Central memory CD8-positive, alpha-beta T cell (primary cell): ENCODE measurements around the gene MANSC1.
"Not testable (repeated sequence)": the region's sequence is repeated elsewhere in the genome, so short reads cannot be mapped to it uniquely, and the experiment has no call there.

Experiments
- ATAC-seq: fragments of 150-1000 bp; cut with Tn5 transposase; replicated peaks from 2 replicates; pipeline ENCODE4 v1.10.0; 2022; ENCODE audit warnings: mild to moderate bottlenecking, moderate FRiP score, moderate number of reproducible peaks; ENCODE audit not compliant: poor library complexity, severe bottlenecking; ENCODE audit errors: extremely low read depth
- DNase-seq, 2 donors: peaks; one replicate each; pipeline ENCODE4 v3.0.0; 2021; ENCODE audit warnings: low spot score in 2 of 2
- H3K27ac Mint-ChIP-seq: one replicate; pipeline ENCODE4 v1.8.0; 2022; ENCODE audit warnings: low read depth, mild to moderate bottlenecking, moderate library complexity, mixed read lengths
- H3K27me3 Mint-ChIP-seq: one replicate; pipeline ENCODE4 v1.8.0; 2022; ENCODE audit warnings: mixed read lengths
- H3K36me3 Mint-ChIP-seq: one replicate; pipeline ENCODE4 v1.8.0; 2022; ENCODE audit warnings: mild to moderate bottlenecking, moderate library complexity, mixed read lengths; ENCODE audit not compliant: insufficient read depth
- H3K4me1 Mint-ChIP-seq: one replicate; pipeline ENCODE4 v1.8.0; 2022; ENCODE audit warnings: mixed read lengths
- H3K4me3 Mint-ChIP-seq: one replicate; pipeline ENCODE4 v1.8.0; 2022; ENCODE audit warnings: mild to moderate bottlenecking, moderate library complexity, mixed read lengths
- H3K9me3 Mint-ChIP-seq: one replicate; pipeline ENCODE4 v1.8.0; 2022; ENCODE audit warnings: mixed read lengths

The MANSC1 gene

DNA sequence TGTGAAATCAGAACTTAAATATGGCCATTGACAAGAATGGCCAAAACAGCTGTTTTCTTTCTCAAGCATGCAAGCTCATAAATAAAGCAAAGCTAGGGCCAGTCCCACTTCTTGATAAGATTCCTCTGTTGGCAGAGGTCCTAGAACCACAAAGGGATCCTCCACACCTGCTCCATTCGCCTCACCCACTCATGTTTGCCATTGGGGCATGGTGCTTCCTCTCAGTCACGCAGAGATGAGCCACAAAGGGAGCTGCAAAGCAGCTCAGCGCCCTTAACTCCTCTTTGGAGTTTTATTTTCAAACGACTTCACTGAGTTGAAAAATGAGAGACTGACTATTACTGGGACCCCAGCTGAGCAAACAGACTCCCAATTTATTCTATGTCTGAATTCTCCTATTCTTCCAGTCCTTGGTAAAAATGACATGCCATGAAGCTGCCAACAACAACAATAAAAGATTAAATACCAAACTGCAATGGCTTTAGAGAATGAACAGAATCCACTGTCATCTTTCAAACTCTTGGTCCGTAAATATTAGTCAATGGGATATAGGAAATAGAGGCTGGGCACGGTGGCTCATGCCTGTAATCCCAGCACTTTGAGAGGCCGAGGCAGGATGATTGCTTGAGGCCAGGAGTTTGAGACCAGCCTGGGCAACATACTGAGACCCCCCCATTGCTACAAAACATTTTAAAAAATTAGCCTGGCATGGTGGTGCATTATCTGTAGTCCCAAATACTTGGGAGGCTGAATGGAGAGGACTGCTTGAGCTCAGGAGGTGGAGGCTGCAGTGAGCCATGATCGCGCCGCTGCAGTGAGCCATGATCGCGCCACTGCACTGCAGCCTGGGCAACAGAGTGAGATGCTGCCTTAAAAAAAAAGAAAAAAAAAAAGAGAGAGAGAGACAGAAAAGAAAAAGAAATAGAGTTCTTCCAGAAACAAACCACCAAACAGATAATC, 16.4 kb downstream of the MANSC1 start:
- no peaks in the 10 kb centered on the region for H3K9me3 Mint-ChIP-seq
- peaks cover 7% of the 10 kb centered on the region for H3K4me1 Mint-ChIP-seq
- ATAC-seq (no peak), DNase-seq (no peak)
- no peak overlapping the region for H3K4me3 Mint-ChIP-seq
- H3K36me3 Mint-ChIP-seq: no peaks in the 10 kb centered on the region
- H3K27ac Mint-ChIP-seq: no peak overlapping the region
- peaks cover 27% of the 10 kb centered on the region for H3K27me3 Mint-ChIP-seq

GRCh38 chr12:12331896-12332295, 18.1 kb downstream of the MANSC1 start:
- Mint-ChIP-seq H3K27ac (no peak overlapping the region), H3K36me3 (no peaks in the 10 kb centered on the region), H3K4me3 (no peak overlapping the region), H3K27me3 (peaks cover 27% of the 10 kb centered on the region), H3K9me3 (no peaks in the 10 kb centered on the region), H3K4me1 (peaks cover 14% of the 10 kb centered on the region)
- no peak for DNase-seq
- no peak for ATAC-seq

DNA sequence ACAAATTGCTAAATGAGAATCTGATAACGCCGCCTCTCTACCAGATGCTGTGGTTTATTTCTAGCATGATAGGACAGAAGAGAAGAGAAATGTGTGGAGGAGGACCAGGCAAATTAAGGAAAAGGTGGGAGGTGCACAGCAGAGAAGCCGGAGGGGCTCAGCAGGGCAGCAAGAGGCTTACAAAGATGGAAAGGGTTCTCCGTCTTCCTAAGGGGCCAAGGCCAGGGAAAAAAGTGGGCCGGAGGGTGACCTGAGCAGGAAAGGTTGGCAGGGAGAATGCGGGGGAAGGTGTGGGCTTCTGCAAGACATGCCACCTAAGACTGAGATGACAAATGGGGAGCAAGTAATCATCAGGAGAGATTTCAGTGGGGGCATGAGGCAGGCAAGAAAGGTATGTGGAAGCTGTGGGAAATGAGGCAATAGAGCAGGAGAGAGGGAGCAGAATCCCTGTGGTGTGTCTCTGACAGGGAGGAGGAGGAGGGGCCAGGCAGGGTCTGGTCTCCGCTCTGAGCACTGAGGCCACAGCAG, 18.7 kb downstream of the MANSC1 start:
- Mint-ChIP-seq H3K9me3 (no peaks in the 10 kb centered on the region), H3K27ac (no peak overlapping the region), H3K27me3 (peaks cover 25% of the 10 kb centered on the region), H3K36me3 (no peaks in the 10 kb centered on the region), H3K4me3 (no peak overlapping the region), H3K4me1 (peaks cover 14% of the 10 kb centered on the region)
- DNase-seq (no peak), ATAC-seq (no peak)

DNA sequence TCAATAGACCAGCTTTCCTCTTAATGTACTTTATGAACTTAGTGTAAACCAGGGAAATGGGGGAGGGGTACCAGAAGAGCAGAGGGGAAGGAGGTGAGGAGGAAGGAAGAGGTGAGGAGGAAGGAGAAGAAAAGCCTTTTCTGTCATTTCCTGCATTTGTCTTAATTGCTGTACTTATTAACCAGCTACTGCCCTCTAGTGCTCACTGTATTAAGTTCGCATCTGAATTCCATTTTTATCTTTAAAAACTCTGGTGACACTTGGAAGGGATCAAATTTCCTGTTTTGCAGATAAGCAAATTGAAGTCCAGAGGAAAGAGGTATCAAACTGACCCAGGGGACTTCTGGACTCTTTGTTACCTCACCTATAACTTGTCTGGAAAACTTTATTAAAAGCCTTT, 22.2 kb downstream of the MANSC1 start:
- DNase-seq (no peak), ATAC-seq (no peak)
- Mint-ChIP-seq H3K27me3 (peaks cover 30% of the 10 kb centered on the region), H3K4me1 (peaks cover 7% of the 10 kb centered on the region), H3K27ac (no peak overlapping the region), H3K36me3 (no peaks in the 10 kb centered on the region), H3K4me3 (no peak overlapping the region), H3K9me3 (no peaks in the 10 kb centered on the region)

DNA sequence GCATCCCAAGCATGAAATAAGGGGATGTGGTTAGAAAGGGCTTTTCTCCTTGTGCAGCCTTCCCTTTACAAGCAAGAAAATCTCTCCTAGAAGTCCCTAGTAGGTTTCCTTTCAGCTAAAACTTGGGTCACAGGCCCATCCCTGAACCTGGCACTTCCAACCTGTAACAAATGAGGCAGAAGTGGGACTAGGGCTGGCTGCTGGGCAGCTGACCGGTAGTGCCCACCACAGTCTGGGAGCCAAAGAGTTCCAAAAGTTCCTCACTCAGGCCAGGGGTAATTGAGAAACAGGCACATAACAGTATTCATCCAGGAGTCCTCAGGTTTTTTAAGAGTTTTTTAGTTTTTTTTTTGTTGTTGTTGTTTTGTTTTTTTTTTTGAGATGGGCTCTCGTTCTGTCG, 23.8 kb downstream of the MANSC1 start:
- ATAC-seq (no peak), DNase-seq (no peak)
- Mint-ChIP-seq H3K27ac (no peak overlapping the region), H3K27me3 (peaks cover 33% of the 10 kb centered on the region), H3K4me3 (no peak overlapping the region), H3K36me3 (peaks cover 3% of the 10 kb centered on the region), H3K9me3 (no peaks in the 10 kb centered on the region), H3K4me1 (peaks cover 14% of the 10 kb centered on the region)

GRCh38 chr12:12323591-12323990, 26.5 kb downstream of the MANSC1 start:
- Mint-ChIP-seq H3K36me3 (peaks cover 3% of the 10 kb centered on the region), H3K4me3 (no peak overlapping the region), H3K4me1 (peaks cover 14% of the 10 kb centered on the region), H3K27me3 (peaks cover 21% of the 10 kb centered on the region), H3K9me3 (no peaks in the 10 kb centered on the region), H3K27ac (no peak overlapping the region)
- ATAC-seq: no peak
- DNase-seq: no peak

DNA sequence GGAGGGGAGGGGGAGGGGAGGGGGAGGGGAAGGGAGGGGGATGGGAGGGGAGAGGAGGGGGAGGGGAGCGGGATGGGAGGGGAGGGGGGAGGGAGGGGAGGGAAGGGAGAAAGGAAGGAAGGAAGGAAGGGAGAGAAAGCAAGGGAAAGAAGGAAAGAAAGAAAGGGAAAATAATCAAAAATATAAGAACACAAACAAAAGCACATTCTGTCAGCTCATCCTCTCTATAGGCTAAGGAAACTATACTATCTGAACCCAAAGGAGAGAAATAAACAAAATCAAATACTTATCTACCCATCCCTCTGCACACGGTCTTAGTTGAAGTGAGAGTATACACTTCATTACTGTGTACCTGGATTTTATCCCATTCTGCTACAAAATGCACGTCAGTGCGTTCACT, 26.9 kb downstream of the MANSC1 start:
- H3K4me3 Mint-ChIP-seq: no peak overlapping the region
- peaks cover 3% of the 10 kb centered on the region for H3K36me3 Mint-ChIP-seq
- H3K27ac Mint-ChIP-seq: no peak overlapping the region
- H3K27me3 Mint-ChIP-seq: peaks cover 21% of the 10 kb centered on the region
- H3K9me3 Mint-ChIP-seq: no peaks in the 10 kb centered on the region
- ATAC-seq (no peak), DNase-seq (no peak)
- H3K4me1 Mint-ChIP-seq: peaks cover 14% of the 10 kb centered on the region

DNA sequence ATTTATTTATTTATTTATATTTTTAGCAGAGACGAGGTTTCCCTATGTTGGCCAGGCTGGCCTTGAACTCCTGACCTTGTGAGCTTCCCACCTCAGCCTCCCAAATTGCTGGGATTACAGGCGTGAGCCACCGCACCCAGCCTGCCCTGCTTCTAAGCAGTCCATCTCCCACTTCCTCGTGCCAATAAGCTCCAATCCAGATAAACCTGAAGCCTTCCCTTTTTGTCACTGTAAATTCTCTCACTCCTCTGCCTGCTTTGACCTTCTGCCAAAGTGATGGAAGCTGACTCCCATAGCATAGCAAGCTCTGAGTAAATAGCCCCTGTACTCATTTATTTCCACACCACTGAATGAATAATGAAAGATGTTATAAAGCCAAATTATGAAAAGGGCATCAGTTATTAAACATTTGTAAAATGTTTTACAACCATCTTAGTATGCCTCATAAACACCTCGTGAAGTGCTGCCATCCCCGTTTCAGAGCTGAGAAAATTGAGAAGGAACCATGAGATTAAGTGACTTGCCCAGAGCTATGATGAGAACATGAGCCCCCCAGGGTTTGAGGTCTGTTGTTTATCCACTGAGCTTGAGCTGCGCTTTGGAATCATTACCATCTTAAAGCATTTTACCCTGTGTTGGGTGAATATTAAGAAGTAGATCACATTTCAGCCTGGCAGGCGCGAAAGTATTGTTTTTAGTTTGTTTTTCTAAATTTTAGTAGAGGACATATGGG, 30.4 kb downstream of the MANSC1 start:
- H3K9me3 Mint-ChIP-seq: no peaks in the 10 kb centered on the region
- ATAC-seq (no peak), DNase-seq (no peak)
- no peak overlapping the region for H3K27ac Mint-ChIP-seq
- peaks cover 3% of the 10 kb centered on the region for H3K36me3 Mint-ChIP-seq
- peaks cover 7% of the 10 kb centered on the region for H3K4me1 Mint-ChIP-seq
- H3K27me3 Mint-ChIP-seq: peaks cover 28% of the 10 kb centered on the region
- no peak overlapping the region for H3K4me3 Mint-ChIP-seq

DNA sequence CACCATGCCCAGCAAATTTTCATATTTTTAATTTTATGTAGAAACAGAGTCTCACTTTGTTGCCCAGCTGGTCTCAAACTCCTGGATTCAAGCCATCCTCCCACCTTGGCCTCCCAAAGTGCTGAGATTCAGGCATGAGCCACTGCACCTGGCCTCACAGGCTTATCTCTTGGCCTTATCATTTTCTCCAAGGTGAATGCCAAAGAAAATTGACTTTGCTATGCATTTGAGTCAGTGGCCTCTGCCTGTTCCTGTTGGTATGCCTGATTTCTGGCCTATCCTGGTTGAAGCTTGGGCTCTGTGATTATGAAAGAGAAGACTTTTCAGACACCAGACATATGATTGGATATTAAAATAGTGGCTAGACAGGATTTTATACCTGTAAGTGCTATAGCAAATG, 34.2 kb downstream of the MANSC1 start:
- H3K9me3 Mint-ChIP-seq: no peaks in the 10 kb centered on the region
- peaks cover 31% of the 10 kb centered on the region for H3K27me3 Mint-ChIP-seq
- DNase-seq (no peak), ATAC-seq (no peak)
- H3K27ac Mint-ChIP-seq: no peak overlapping the region
- no peaks in the 10 kb centered on the region for H3K36me3 Mint-ChIP-seq
- H3K4me1 Mint-ChIP-seq: no peaks in the 10 kb centered on the region
- no peak overlapping the region for H3K4me3 Mint-ChIP-seq

DNA sequence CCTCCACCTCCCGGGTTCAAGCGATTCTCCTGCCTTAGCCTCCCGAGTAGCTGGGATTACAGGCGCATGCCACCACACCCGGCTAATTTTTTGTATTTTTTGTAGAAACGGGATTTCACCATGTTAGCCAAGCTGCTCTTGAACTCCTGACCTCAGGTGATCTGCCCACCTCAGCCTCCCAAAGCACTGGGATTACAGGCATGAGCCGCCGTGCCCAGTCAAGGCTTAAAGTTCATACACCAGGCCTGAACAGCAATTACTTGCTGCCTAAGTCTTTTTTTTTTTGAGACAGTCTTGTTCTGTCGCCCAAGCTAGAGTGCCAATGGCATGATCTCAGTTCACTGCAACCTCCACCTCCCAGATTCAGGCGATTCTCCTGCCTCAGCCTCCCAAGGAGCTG, 39.3 kb downstream of the MANSC1 start:
- DNase-seq, H3K9me3 Mint-ChIP-seq, H3K4me1 Mint-ChIP-seq, H3K36me3 Mint-ChIP-seq, H3K4me3 Mint-ChIP-seq, ATAC-seq, H3K27ac Mint-ChIP-seq: not testable (repeated sequence)
- peaks cover 50% of the 10 kb centered on the region for H3K27me3 Mint-ChIP-seq

DNA sequence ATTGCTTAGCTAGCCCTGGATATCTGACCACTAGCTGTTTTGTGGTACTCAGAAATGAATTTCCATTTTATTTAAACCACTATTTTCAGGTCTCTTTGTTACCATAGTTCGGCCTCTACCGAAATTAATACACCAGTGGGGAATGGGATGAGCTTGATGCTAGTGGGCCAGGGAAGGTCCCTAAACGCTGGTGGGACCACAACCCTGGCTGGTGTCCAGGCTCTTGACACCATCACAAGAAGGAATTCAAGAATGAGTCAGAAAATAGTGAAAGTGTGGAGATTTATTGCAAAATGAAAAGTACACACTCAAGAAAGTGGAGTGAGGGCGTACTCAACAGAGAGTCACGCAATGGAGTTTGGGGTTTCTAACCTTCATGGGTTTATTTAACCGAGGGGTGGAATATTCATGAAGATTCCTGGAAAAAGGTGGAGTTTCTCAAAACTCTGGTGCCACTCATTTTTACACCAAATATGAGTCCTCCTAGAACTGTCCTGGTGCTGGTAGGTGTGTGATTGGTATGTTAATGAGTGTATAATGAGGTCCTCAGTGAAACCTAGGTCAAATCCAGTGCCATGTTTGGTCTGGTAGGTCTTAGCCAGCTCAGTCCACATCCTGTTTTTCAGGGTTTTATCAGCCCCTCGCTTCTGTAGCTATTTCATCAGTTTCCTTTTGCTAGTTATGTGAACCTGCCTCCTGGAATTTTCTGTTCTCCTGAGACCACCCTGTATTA, 44.3 kb downstream of the MANSC1 start:
- H3K27me3 Mint-ChIP-seq: peaks cover 41% of the 10 kb centered on the region
- DNase-seq (no peak), ATAC-seq (no peak)
- no peak overlapping the region for H3K27ac Mint-ChIP-seq
- H3K4me3 Mint-ChIP-seq: no peak overlapping the region
- H3K36me3 Mint-ChIP-seq: no peaks in the 10 kb centered on the region
- no peaks in the 10 kb centered on the region for H3K4me1 Mint-ChIP-seq
- no peaks in the 10 kb centered on the region for H3K9me3 Mint-ChIP-seq

GRCh38 chr12:12302976-12303375, 47.1 kb downstream of the MANSC1 start:
- H3K36me3 Mint-ChIP-seq: no peaks in the 10 kb centered on the region
- ATAC-seq: no peak
- no peaks in the 10 kb centered on the region for H3K9me3 Mint-ChIP-seq
- no peak overlapping the region for H3K27ac Mint-ChIP-seq
- no peaks in the 10 kb centered on the region for H3K4me1 Mint-ChIP-seq
- H3K4me3 Mint-ChIP-seq: no peak overlapping the region
- no peak for DNase-seq
- H3K27me3 Mint-ChIP-seq: peaks cover 41% of the 10 kb centered on the region
